Astrocyte (in vitro differentiated cells and primary cell): ENCODE results near the gene WARS2.

Experiments used
- EZH2 ChIP-seq: IDR thresholded peaks from 2 replicates; pipeline ENCODE4 v1.6.1; 2012; ENCODE audit warnings: mild to moderate bottlenecking, low read length, inconsistent platforms; ENCODE audit not compliant: insufficient read depth
- TF ChIP-seq, protein P1 (sequence below): IDR thresholded peaks from 2 replicates; pipeline ENCODE4 v1.5.1; 2011; ENCODE audit warnings: low read depth, mild to moderate bottlenecking, inconsistent platforms, low read length, moderate library complexity; ENCODE audit not compliant: insufficient read depth

DNA sequence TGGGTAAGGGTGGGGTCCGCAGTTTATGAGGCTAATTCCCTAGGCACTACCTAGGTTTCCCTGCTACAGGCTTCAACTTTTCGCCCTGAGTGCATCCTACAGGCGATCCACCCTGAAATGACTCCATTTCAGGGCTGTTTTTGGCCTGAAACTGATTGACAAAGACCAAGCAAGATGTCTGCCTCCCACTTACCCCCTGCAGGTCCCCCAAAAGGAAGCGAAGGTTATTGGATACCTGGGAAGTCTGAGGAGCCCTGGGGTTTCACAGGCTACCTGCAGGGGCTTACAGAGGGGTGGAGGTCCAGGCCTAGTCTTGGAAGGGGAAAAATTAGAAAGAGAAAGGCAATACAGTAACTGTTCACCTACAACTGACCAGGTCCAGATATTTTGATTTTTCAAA is 149.0 kb downstream of the WARS2 start:
- TF ChIP-seq, protein P1, sequence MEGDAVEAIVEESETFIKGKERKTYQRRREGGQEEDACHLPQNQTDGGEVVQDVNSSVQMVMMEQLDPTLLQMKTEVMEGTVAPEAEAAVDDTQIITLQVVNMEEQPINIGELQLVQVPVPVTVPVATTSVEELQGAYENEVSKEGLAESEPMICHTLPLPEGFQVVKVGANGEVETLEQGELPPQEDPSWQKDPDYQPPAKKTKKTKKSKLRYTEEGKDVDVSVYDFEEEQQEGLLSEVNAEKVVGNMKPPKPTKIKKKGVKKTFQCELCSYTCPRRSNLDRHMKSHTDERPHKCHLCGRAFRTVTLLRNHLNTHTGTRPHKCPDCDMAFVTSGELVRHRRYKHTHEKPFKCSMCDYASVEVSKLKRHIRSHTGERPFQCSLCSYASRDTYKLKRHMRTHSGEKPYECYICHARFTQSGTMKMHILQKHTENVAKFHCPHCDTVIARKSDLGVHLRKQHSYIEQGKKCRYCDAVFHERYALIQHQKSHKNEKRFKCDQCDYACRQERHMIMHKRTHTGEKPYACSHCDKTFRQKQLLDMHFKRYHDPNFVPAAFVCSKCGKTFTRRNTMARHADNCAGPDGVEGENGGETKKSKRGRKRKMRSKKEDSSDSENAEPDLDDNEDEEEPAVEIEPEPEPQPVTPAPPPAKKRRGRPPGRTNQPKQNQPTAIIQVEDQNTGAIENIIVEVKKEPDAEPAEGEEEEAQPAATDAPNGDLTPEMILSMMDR, result no peak
- TF ChIP-seq EZH2, result no peak
